ENCODE results near the gene SORBS1.

SORBS1 gene

GRCh38 chr10:95561864-95562177 is 650 bp upstream of the SORBS1 start:
- H3K4me3 ChIP-seq (ENCODE audit: low read depth, low read length) = peak overlapping the region; percentile 84
- in situ Hi-C loops (cut with HindIII; ENCODE audit: low sequenced_read_pairs) = no loop called here
- TF ChIP-seq, protein P1, sequence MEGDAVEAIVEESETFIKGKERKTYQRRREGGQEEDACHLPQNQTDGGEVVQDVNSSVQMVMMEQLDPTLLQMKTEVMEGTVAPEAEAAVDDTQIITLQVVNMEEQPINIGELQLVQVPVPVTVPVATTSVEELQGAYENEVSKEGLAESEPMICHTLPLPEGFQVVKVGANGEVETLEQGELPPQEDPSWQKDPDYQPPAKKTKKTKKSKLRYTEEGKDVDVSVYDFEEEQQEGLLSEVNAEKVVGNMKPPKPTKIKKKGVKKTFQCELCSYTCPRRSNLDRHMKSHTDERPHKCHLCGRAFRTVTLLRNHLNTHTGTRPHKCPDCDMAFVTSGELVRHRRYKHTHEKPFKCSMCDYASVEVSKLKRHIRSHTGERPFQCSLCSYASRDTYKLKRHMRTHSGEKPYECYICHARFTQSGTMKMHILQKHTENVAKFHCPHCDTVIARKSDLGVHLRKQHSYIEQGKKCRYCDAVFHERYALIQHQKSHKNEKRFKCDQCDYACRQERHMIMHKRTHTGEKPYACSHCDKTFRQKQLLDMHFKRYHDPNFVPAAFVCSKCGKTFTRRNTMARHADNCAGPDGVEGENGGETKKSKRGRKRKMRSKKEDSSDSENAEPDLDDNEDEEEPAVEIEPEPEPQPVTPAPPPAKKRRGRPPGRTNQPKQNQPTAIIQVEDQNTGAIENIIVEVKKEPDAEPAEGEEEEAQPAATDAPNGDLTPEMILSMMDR (IDR thresholded peaks at IDR 0.05; ENCODE audit: low read depth, low read length, missing control alignments) = no peak
- no peak for DNase-seq (ENCODE audit: low read depth)

- peak; percentile 13 for DNase-seq (ENCODE audit: low read depth)
- TF ChIP-seq, protein P1 (IDR thresholded peaks at IDR 0.05; ENCODE audit: low read depth, low read length, missing control alignments) = no peak
- in situ Hi-C loops (cut with HindIII; ENCODE audit: low sequenced_read_pairs) = no loop called here
- H3K4me3 ChIP-seq (ENCODE audit: low read depth, low read length) = peak overlapping the region; percentile 84
These were observed 644 bp downstream of the SORBS1 start for GRCh38 chr10:95560278-95561176.

- no peak for DNase-seq (ENCODE audit: low read depth)
- in situ Hi-C loops (cut with HindIII; ENCODE audit: low sequenced_read_pairs) = no loop called here
- peak overlapping the region; percentile 84 for H3K4me3 ChIP-seq (ENCODE audit: low read depth, low read length)
- TF ChIP-seq, protein P1 (IDR thresholded peaks at IDR 0.05; ENCODE audit: low read depth, low read length, missing control alignments) = no peak
These were observed 1.3 kb downstream of the SORBS1 start for GRCh38 chr10:95559896-95560277.

DNA sequence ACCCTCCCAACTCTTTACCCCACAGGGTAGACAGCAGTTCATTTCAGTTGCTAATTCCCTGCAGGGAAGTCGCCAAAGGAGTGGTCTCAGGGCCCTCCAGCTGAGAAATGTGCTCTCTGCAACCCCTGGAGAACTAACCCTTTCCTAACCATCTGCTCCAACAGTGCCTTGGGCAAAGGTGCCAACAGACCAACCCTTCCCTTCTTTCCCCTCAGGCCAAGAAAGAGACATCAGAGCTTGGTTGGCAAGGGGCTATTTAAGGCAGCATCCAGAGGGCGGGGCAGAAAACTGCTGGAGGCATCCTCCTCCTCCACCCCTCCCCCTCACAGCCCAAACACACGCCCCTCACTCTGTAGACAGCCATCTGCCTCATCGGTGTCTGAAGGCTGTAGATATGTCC is 1.7 kb downstream of the SORBS1 start:
- H3K4me3 ChIP-seq (ENCODE audit: low read depth, low read length) = peak overlapping the region; percentile 19
- TF ChIP-seq, protein P1 (IDR thresholded peaks at IDR 0.05; ENCODE audit: low read depth, low read length, missing control alignments) = no peak
- DNase-seq (ENCODE audit: low read depth) = no peak
- in situ Hi-C loops (cut with HindIII; ENCODE audit: low sequenced_read_pairs) = no loop called here

- in situ Hi-C loops (cut with HindIII; ENCODE audit: low sequenced_read_pairs) = no loop called here
- DNase-seq (ENCODE audit: low read depth) = no peak
- TF ChIP-seq, protein P1 (IDR thresholded peaks at IDR 0.05; ENCODE audit: low read depth, low read length, missing control alignments) = no peak
- no peak overlapping the region for H3K4me3 ChIP-seq (ENCODE audit: low read depth, low read length)
These were observed 2.4 kb downstream of the SORBS1 start for GRCh38 chr10:95558593-95559320.

DNA sequence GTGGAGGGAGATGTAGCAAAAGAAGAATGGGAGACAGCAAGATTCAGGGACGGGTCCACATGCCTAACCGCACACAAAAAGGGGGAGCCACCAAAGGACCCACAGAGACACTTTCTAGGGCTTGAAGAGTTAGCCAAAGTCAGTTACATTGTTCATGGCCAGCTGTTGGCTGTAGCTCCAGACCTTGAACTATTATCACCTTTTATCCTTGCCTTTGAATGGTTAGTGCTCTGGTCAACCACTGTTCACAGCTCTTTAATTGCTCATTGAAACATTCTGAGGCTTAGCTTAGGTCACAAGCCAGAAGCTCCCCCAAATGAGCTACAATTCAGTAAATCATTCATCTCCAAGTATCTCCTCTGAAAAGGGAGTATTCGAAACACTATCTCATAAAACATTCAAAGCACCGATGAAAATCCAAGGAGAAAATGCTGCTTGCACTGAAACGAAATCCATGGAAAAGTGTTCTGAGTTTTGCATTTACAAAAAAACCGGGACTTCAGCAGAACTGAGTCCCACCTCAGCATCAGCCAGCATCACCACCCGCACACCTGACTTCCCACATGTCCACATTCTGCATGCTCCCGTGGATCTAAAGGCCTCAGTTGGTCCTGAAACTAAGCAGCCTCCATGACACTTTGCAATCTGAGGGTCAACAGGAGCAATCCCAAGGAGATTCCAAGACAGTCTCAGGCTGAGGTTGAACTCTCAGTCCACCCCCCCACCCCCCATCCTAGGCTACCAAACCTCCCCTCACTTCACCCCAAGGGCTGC is 4.0 kb downstream of the SORBS1 start:
- in situ Hi-C loops (cut with HindIII; ENCODE audit: low sequenced_read_pairs) = no loop called here

More for the DNA sequence above, 4.0 kb downstream of the SORBS1 start:
- no peak overlapping the region for H3K4me3 ChIP-seq (ENCODE audit: low read depth, low read length)
- no peak for DNase-seq (ENCODE audit: low read depth)
- TF ChIP-seq, protein P1 (IDR thresholded peaks at IDR 0.05; ENCODE audit: low read depth, low read length, missing control alignments) = no peak

All from astrocyte of the cerebellum (primary cell).